Measurements from ENCODE around the gene MDN1.
"Not testable (repeated sequence)": the region's sequence is repeated elsewhere in the genome, so short reads cannot be mapped to it uniquely, and the experiment has no call there.

Gene MDN1

DNA sequence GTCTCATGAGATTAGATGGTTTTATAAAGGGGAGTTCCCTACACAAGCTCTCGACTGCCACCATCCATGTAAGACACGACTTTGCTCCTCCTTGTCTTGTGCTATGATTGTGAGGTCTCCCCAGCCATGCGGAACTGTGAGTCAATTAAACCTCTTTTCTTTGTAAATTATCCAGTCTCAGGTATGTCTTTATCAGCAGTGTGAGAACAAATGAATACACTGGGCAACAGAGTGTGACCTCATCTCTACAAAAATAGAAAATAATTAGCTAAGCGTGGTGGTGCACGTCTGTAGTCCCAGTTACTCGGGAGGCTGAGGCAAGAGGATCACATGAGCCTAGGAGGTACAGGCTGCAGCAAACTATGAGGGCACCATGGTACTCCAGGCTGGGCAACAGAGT, 51.3 kb downstream of the MDN1 start:
- no peak for ATAC-seq

DNA sequence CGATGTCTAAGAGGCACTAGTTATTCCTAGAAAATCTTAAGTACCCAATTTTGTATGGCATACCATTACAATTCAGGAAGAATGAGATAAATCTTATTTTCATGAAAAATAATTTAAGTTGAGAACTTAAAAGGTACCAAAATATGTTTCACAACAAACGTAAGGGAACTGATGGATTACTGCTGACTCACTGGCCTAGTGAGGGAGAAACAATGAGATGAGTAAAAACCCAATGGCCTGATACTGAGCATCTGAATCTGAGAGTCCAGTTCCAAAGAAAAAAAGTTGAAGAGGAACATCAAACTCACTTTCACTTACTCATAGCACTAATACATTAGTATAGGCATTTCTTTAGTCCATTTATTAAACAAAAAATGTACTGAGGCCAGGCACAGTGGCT, 56.0 kb downstream of the MDN1 start:
- no peak for ATAC-seq

DNA sequence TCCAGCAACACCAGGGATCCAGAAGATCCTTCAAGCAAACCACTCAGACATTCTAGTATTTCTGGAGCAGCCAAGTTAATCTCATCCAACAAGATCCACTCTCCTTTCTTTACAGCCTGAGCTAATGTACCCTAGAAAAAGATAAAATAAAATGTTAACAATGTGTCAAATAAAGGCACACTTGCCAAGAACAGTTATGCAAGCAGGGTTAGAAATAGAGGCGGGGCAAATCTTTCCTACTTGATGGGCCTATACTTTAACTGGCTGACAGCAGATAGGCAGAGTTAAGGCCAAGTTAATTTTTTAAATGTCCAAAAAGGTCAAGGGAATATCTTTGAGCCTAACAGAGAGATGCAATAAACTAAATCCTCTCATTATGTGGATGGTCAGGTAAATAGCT, 60.8 kb downstream of the MDN1 start:
- no peak for ATAC-seq

DNA sequence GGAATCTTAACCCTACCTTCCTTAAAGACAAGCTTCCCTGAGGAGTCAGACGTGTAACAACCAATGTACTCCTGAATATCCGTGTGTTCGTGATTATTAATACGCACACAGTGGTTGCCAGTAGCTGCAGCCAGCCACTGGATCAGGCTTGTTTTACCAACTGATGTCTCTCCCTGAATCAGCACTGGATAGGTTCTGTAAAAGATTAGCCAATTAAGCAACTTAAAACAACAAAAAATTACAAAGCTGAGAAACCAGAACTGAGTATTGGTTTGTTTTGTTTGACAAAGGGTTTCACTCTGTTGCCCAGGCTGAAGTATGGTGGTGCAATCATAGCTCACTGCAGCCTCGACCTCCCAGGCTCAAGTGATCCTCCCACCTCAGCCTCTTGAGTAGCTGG, 69.3 kb downstream of the MDN1 start:
- no peak for ATAC-seq

DNA sequence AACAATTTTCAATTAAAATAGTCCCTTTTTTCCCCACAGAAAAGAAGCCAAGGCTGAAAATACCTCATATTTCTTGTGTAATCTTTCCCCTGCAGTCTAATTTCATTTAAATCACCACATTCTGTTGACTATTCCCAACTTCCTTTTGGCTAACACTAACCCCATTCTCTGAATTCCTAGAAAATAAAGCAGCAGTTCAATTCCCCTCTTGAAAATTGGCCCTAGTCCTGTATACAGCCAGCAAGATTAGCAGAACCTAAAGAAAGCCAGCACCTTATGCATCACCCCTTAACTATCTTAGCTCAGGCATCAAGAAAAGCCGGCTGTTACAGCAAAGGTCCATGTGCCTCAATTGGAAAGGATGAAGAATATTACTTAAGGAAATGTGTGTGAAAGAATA, 69.7 kb downstream of the MDN1 start:
- ATAC-seq: no peak

DNA sequence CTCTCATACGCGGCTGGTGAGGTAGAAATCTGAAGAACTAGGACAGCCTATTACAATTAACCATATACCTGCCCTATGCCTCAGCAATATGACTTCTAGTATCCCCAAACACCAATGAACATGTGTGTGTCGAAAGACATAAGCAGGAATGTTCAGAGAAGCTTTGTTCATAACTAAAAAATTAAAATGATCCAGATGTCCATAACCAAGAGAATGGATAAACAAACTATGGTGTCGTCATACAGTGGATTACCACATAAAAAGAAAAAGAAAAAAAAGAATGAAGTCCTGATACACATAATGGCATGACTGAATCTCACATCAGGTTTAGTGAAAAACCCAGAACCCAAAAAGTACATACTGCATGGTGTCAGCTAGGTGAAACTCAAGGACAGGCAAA, 73.9 kb downstream of the MDN1 start:
- ATAC-seq: no peak

DNA sequence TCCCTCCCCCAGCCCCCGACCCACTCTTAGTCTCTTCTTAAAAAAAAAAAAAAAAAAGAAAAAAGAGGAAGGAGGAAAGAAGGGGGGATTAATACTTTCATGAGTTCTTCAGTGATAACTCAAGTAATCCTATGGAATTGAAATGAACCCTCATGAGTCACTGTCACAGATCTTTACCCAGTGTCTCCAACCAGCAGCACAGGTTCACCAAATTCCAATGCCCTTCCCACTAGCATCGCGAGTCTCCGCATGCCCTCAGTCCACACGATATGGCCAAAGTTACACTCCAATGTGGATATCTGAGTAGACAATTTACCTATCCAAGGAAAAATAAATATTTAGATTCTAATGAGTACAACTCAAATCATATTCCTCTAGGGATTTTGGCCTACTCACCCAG, 74.5 kb downstream of the MDN1 start:
- no peak for ATAC-seq

DNA sequence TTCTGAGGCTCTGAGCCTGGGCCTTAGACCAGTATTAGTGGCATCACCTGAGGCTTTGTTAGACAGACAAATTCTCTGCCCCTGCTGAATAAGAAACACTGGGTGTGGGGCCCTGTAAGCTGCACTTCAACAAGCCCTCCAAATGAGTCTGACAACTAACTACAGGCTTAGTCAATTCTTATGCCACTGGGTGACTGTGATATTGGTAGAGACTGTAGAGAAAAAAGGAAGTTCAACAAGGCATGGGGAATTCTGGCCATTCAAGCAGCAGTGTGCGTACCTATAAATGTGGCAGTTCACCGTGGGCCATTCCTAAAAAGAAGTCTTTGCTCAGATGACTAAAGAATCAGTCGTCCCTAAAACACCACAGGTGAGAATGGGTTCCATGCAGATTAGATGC, 82.7 kb downstream of the MDN1 start:
- no peak for ATAC-seq

DNA sequence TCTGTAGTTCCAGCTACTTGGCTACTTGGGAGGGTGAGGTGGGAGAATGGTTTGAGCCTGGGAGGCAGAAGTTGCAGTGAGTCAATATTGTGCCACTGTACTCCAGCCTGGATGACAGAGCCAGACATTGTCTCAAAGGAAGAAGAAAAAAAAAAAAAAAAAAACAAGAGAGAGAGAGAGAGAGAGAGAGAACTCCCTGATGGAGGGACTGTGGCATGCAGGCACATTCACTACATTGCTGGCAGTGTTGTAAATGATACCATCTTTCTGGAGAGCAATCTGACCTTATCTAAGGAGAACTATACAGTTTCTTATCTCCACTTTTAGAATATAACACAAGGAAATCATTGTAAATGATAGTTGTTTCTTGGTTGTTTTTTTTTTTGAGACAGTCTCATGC, 85.1 kb downstream of the MDN1 start:
- ATAC-seq: no peak

DNA sequence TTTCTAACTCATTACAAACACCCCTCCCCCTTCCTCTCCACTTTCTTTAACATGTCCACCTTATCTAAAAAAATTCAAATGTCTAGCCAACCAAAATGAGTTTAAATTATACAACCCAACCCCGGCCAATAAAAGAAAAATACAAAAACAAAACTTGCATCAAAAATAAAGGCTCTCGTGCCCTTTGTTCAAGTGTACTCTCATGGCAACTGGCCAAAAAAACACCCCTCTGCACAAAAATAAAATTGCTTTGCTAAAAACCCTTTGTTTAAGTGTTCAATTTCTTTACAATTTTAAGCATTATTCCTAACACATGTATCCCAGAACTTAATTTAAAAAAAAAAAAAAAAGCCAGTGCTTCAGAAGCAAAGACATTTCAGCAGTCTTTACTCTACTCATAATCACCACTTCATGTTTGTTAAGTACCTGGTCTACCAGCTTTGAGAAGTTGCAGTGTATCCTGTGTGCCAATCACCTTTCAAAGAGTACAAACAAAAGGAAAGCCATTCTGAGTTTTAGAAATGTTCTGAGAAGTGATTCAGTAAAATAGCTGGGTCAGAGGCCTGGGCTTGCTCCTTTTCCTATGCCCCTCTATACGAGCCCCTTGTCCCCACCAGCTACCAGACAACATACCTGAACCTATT, 87.5 kb downstream of the MDN1 start:
- no peak for ATAC-seq

DNA sequence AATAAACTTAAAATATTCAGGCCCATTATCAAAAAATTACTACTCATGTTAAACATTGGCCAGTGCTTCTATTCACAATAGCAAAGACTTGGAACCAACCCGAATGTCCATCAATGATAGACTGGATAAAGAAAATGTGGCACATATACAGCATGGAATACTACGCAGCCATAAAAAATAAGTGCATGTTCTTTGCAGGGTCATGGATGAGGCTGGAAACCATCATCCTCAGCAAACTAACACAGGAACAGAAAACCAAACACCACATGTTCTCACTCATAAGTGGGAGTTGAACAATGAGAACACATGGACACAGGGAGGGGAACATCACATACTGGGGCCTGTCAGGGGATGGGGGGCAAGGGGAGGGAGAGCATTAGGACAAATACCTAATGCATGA, 88.3 kb downstream of the MDN1 start:
- ATAC-seq: not testable (repeated sequence)

DNA sequence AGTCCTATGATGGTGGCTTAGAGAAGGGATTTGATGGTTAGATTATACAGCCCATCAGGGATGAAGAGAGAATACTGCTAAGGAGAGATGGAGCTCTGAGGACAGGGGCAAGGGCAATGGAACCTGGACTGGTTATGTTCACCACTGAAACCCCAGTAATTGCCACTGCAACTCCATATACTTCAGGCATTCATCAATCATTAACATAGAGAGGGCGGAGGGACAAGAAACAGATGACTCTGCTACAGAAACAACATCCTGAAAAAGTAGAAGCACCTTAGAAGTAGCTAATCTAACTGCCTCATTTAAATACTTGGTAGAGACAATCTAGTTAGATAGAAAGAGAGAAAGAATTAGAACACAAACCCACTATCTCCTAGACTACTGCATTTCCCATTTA, 89.8 kb downstream of the MDN1 start:
- no peak for ATAC-seq

DNA sequence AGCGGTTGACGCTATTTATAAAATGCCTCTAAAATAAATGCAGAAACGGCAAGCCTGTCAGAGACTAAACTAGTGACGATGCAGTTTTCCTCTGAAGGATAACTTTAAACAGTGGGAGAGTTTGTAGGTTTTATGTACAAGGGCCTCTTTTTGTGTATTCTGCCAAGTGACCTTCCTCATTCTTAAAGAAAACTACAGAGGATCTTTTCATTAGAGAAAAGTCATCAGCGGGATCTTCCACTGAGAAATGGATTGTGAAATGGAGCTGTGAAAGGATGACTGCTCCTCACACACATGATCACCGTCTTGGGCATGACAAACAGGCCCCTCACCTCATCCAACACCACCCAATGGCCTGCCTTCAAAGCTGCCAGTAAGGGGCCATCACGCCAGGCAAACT, 92.1 kb downstream of the MDN1 start:
- no peak for ATAC-seq

DNA sequence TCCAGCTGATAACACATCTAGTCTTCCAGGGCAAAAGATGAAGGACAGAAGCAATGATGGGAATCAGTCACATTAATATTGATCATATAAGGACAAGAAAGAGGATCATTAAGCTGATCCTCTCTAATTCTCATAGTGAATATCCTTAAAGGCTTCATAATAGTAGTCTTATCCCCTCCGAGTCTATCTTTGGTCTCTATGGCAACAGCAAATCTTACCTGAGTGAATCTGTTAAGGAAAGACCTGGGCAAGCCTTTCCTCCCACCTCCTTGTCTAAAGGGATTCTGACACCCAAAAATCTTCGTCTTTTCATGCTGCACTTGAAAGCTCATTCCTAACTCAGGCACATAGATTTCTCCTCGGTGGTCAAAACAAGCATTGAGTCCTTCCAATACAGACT, 94.6 kb downstream of the MDN1 start:
- no peak for ATAC-seq

DNA sequence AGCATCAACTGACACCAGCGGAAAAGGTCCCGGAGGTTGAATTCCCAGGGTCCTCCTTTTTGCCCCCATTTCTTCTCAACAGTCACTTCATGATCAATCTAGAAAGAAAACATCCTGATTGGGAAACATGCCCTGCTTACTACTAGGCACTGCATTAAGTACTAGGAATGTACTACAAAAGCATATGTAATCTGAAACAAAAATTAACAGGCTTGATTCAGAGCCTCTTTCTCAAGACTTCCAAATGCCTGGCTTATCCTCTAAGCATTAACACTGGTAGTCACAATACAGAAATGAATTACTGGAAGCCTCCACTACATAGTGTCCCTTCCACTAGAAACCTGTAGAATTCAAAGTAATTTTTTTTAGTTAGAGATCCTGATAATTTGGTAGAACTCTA, 96.5 kb downstream of the MDN1 start:
- ATAC-seq: no peak

DNA sequence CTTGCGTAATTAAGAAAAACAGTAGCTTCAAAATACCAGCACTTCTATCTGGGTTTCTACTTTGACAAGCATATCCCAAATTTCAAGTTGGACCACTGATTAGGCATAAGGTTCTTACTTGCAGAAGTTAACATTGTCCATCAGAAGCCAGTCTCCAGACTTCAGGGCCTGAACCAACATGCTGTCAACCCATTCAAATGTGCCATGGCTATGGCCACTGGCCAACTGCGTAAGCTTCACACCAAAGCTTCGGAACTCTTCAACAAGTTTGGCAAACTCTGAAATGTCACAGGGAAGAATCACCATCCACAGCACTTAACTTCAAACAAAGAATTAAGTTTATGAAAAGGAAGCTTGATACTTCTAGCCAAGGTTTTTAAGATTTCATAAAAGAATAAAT, 103.1 kb downstream of the MDN1 start:
- no peak for ATAC-seq

DNA sequence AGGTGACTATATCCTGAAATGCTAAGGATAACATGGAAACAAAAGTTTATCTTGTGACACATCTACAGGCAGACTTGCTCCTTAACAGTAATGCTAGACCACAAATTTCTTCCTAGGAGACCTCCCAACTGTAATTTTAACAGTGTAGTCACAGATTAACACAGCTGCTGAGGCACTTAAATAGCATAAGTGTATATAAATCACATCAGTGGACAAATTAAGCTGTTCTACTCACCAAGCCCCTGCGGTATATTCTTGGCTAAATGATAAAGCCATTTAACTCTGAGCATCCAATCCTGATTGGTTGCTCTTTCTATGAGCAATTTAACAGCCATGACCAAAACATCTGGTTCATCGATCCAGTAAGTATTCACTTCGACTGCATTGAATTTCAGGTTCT, 107.8 kb downstream of the MDN1 start:
- ATAC-seq: no peak

DNA sequence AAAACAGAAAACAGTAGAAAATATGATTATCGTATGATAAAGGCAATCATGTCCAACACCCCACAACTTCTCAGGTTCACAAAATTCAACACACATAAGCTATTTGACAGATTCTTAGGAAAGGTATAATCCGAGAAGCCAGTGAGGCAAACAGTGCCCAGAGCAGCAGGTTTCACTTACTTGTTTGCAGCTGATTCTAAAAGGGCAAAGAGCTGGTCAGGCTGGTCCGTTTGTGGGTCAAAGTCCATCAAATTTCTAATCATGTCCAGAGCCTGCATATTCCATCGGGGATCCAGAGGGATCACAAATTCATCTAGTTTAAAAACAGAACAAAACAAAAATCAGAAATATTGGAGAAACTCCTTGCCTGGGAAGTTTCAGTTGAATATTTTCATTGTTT, 111.3 kb downstream of the MDN1 start:
- ATAC-seq: no peak

DNA sequence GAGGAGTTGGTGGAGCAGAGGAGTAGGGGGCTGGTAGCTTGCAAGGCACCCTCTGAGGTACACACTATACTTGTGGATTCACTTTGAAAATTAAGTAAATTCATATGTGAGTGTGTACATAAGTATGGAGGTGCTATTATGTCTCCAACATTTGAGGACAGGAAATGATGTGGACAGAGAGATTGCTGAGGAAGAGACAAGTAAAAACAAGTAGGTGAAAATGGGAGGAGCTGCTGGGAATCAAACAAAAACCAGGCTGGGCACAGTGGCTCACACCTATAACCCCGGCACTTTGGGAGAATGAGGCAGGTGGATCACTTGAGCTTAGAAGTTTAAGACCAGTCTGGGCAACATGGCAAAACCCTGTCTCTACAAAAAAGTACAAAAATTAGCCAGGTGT, 111.8 kb downstream of the MDN1 start:
- ATAC-seq: no peak

DNA sequence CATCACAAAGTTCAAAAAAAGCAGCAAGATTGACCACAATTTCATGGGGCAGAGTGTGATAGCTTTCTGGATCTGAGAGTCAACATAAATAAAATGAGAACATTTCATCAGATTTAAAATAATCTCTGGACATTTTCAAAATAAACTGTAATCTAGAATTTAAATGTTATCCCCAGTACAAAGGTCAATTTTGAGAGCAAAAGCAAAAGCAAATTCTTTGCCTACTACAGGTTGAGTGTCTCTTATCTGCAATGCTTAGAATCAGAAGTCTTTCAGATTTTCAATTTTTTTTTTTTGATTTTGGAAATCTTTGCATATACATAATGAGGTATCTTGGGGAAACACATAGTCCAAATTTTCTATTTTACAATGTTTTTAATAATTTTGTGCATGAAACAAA, 113.5 kb downstream of the MDN1 start:
- no peak for ATAC-seq

DNA sequence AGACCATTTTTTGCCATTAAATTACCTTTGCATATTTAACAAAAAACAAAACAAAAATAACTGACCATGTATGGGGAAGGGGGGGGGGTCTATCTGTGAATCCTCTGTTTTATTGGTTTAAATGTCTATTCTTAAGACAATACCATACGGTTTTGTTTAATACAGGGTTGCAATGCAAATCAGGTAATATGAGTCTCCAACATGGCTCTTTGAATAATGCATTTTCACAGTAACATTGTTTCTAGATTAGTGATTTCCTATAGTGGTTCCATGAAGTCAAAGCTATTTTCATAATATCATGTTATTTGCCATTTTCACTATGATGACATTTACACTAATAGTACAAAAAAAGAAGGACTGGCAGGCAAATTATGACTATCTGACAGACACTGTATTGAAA, 116.3 kb downstream of the MDN1 start:
- no peak for ATAC-seq

DNA sequence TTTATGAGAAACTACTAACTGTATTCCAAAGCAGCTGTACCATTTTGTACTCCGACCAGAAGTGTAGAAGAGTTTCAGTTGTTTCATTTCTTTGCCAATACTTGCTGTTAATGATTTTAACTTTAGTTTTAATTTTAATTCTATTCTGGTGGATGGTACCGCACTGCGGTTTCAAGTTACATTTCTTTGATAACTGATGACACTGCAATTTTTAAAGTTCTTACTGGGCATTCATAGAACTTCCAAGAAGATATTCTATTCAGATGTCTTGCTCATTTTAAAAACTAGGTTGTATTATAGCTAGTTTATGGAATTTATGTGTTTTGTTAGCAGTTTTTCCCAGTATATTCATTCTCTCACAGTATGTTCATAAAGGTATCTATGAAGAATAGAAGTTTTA, 117.2 kb downstream of the MDN1 start:
- ATAC-seq: no peak

DNA sequence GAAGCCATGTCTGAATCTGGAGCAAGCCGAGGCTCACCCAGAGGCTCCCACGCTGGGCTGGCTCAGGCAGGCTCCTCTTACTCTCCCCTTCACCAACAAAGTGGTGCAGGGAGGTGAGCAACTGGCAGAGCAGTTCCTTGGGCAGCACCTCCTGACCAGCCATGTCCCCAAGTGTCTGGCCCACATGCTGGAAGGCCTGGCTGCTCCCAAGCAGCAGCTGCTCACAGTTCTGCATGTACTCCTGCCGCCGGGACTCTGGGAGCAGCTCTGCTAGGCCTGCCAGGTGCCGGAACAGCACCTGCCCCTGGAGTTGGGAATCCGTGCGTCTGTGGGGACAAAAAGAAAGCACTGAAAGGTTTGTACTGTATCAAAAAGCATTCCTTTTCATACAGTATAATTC, 123.9 kb downstream of the MDN1 start:
- ATAC-seq: no peak

DNA sequence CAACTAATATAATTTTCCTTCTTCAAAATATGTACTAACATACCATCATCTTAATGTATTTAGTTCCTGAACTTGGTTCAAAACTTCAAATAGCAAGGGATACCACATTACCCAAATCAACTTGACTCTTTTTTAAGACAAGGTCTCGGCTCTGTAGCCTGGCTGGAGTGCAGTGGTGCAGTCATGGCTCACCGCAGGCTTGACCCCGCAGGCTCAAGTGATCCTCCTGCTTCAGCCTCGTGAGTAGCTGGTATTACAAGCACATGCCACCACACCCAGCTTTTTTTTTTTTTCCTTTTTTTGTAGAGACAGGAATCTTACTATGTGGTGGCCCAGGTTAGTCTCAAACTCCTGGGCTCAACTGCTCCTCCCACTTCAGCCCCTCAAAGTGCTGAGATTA, 125.2 kb downstream of the MDN1 start:
- no peak for ATAC-seq

DNA sequence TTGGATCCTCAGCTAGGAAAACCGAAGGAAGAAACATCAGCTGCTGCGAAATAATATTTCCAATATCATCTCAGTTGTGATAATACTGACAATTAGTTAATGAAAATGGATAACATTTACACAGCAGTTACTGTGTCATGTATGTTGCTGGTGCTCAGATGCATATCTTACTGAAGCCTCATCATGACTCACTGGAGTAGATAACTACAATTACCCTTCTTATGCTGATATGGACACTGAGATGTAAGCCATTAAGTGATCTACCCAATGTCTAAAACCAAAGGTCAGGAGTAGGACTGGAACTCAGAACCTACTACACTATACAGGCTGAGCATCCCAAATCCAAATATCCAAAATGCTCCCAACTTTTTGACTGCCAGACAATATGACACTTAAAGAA, 126.4 kb downstream of the MDN1 start:
- no peak for ATAC-seq

DNA sequence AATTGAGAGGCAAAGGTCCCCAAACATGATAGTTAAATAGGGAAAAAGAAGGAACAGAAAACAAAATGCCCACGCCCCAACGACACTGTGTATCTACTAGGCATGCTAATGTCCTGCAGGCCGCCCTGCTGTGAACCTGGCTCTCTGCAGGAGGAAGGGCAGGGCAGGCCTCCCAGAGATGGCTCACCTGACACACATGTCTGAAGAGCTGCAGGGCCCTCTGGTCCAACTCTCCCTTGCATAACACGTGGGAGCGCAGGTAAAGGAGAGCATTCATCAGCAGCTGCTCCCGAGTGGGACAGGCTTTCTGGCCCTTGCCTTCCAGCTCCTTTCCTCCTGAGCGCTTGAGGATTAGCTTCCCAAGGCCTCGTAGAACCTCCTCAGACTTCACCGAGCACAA, 127.3 kb downstream of the MDN1 start:
- no peak for ATAC-seq
